ENCODE data around the gene ZNF385A. TPM values are rescaled to one million over a fixed set of nuclear protein-coding genes. Genes with fewer than 3 reads are reported as not detected.

ZNF385A gene
- total and polyA plus RNA-seq, 9 of the 15 experiments (the other 6 are each of a cell fraction or from before 2014, with no cell fraction given) = 1.0 to 111 (median 7.7) TPM

GRCh38 chr12:54390176-54390667 lies 5.7 kb upstream of the ZNF385A start (continued):
- no peak for TF ChIP-seq ZNF407 (IDR thresholded peaks at IDR 0.05; ENCODE audit: low read depth)
- peak; percentile 64 for TF ChIP-seq PKNOX1 (IDR thresholded peaks at IDR 0.05)
- peak; percentile 37 for TF ChIP-seq KDM5B (IDR thresholded peaks at IDR 0.05; ENCODE audit: insufficient replicate concordance, low read depth, low read length)
- no peak for TF ChIP-seq SREBF2 (CRISPR knock-in tag; IDR thresholded peaks at IDR 0.05)
- TF ChIP-seq PRDM10 (IDR thresholded peaks at IDR 0.05; ENCODE audit: partially characterized antibody) = peak; percentile 1
- 0 out of 2 replicates have a peak, but pooled peaks have one; percentile 22 for TF ChIP-seq SP1 (CRISPR knock-in tag; IDR thresholded peaks at IDR 0.05)
- 0 out of 2 replicates have a peak, but pooled peaks have one; percentile 30 for TF ChIP-seq ARID4B (CRISPR knock-in tag; IDR thresholded peaks at IDR 0.05)
- no peak for TF ChIP-seq ZNF197 (CRISPR knock-in tag; IDR thresholded peaks at IDR 0.05; ENCODE audit: low read depth)
